Dermis microvascular lymphatic vessel endothelial cell (primary cell): ENCODE results near the gene AQP11. TPM values are rescaled to one million over a fixed set of nuclear protein-coding genes. Genes with fewer than 3 reads are reported as not detected.
A peak's percentile ranks its signal among the peaks of the same experiment; 100 is the strongest.
"Not testable (repeated sequence)": the region's sequence is repeated elsewhere in the genome, so short reads cannot be mapped to it uniquely, and the experiment has no call there.

Source experiments
- DNase-seq, 2 donors: peaks; one replicate each; pipeline versions ENCODE4 v3.0.0 to v3.0.0-alpha.2; 2010; ENCODE audit warnings: low read depth in 2 of 2
- total RNA-seq: library from RNA; depleted of rRNA; stranded (reverse); fragments of >200 nt; gene quantifications from 2 replicates; pipeline ENCODE4 v1.2.1, GENCODE V29; 2014

AQP11 gene, protein sequence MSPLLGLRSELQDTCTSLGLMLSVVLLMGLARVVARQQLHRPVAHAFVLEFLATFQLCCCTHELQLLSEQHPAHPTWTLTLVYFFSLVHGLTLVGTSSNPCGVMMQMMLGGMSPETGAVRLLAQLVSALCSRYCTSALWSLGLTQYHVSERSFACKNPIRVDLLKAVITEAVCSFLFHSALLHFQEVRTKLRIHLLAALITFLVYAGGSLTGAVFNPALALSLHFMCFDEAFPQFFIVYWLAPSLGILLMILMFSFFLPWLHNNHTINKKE
- total RNA-seq: 0.13 and 0.38 TPM in 2 replicates

DNA sequence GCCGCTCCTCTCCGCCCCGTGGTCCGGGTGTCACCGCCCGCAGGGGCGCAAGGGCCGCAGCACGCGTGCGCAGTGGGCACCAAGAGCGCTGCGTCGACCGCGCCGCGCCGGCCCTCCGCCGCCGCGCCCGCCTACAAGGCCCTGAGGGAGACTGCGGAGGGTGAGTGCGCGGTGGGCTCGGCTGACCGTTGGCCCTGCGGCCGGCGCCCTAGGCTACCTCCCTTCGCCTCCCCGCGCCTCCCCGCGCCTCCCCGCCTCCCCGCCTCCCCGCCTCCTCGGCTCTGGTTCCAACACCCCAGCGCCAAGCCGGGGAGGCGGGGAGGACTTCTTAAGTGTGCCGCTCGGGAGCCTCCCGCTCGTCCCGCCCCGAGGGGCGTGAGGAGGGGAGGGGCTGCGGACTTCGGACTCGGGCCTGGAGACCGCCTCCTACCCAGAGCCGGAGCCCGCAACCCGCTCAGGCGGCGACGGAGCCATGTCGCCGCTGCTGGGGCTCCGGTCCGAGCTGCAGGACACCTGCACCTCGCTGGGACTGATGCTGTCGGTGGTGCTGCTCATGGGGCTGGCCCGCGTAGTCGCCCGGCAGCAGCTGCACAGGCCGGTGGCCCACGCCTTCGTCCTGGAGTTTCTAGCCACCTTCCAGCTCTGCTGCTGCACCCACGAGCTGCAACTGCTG is at the start of gene AQP11:
Gene AQP11 (plus strand): TSS at position 433 of the 673 bp plus-strand sequence. CDS start 40 bp downstream, at position 473.
- DNase-seq: peak; percentile 56 to 84

DNA sequence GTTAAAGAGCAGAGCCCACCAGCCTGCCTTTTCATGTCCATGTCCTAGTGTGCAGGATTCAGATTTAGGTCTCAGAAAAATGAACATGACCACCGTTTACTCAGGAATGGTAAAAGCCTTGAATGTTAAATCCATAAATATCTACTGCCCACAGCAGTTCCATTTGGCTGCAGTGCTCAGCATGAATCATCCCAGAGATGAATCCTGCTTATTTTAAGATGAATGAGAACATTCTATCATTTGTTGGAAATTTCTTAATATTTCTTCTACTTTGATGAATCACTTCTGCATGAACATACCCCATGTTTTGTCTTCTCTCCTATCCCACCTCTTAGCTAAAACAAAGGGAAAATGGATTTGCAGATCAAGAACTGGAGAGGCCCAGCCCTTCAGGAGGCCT is 47.5 kb upstream of the AQP11 start:
- no peak for DNase-seq

DNA sequence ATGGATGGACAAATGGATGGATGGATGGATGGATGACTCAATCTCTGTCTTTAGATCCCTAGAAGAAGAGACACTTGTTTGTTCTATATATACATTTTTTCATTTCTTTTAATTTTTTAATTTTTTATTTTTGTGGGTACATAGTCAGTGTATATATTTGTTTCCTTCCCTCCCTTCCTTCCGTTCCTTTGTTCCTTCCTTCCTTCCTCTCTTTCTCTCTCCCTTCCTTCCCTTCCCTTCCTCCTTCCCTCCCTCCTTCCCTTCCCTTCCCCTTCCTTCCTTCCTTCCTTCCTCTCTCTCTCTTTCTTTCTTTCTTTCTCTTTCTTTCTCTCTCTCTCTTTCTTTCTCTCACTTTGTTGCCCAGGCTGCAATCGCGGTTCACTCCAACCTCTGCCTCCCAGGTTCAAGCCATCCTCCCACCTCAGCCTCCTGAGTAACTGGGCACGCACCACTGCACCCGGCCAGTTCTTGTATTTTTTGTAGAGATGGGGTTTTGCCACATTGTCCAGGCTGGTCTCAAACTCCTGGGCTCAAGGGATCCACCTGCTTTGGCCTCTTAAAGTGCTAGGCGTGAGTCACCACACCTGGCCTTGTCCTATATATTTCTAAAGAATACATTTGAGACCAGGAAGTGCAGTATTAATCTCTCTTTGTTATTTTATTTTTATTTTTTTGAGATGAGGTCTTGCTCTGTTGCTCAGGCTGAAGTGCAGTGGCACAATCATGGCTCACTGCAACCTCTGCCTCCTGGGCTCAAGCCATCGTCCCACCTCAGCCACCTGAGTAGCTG is 42.5 kb upstream of the AQP11 start:
- DNase-seq: no peak

DNA sequence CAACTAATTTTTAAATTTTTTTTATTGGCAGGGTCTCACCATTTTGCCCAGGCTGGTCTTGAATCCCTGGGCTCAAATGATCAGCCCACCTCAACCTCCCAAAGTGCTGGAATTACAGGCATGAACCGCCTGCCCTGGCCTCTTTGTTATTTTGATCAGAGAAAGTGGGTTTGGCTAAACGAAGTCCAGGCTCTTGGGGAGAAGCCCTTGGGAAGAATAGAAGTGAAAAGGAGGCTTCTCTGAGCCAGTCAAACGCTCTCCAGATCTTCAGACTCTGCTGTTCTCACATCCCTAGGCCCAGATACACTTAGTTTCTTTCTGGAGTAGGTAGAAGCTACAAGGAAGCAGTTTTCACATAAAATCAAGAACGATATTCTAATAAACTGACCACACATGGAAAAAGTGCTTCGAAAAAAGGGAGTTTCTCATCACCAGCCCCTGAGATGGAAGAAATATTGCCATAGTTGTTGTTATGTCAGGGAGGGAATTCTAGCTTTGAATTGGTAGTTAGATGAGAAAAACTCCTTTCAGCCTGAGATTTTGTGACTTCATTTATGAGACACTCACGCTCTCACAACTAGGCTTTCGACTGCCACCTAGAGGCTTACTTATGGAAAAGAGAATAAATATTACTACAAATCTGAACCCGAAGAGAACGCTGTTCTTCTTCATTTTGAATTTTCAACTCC is 41.7 kb upstream of the AQP11 start:
- DNase-seq: peak; percentile 32 to 70

DNA sequence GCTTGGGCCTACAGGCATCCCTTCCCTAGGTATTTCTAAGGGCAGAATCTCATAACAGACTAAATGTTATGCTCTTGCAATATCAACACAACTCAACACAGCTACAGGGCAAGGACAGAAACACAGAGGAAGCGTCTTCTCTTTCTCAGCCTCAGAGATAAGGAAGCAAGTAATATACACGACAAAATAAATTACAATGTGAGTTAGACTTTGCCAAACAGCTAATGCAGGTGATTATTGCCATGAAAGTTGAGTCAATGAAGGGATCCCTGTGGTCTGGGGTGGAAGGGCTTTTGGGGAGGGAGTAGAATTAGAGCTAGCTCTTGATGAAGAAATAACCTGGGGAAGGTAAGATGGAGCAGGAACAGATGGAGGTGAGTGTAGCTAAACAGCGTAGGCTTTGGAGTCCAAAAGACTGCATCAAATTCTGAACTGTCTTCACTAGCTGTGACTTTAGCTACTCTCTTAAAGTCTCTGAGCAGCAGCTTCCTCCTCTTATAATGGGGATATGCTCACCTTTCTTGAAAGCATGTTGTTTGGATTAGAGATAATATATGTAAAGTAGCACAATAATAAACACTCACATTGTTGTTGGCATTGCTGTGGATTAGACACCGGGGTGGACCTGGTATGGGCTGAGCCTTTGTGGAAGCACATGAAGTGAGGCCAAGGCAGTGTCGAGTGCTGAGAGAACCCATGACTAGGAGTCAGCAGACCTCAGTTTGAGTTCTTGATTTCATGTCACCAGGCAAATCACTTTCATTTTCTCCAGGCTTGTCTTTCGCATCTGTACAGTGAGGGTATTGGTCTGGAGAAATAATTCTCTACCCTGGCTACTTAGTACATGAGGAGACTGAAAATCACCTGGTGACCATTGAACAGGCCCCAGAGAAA is 41.0 kb upstream of the AQP11 start:
- DNase-seq: no peak

DNA sequence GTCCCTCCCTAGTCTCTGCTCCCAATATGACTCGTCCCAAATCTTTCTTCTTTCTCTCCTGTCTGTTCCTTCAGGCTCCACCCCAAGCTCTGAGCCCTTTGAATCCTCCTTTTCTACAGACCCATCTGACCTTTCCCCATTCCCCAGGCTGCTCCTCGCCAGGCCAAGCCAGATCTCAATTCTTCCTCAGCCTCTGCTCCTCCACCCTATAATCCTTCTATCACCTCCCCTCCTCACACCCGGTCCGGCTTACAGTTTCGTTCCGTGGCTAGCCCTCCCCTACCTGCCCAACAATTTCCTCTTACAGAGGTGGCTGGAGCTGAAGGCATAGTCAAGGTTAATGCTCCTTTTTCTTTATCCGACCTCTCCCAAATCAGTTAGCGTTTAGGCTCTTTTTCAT is 38.3 kb upstream of the AQP11 start:
- not testable (repeated sequence) for DNase-seq

DNA sequence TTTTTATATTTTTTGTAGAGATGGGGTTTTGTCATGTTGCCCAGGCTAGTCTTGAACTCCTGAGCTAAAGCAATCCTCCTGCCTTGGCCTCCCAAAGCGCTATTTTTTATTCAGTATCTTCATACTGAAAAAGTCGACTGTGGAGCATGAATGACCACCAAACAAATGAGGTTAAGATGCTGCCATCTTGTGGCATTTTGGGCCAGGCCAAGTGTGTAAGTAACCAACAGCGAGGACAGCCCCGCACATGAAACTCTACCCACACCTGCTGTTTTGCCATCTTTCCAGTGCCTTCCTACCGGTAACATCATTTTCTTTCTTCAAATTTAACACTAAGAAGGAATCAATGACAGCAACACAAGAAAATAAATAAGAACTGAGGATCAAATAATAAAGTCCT is 32.2 kb upstream of the AQP11 start:
- DNase-seq: peak in 1 of 2 donors; percentile 24

DNA sequence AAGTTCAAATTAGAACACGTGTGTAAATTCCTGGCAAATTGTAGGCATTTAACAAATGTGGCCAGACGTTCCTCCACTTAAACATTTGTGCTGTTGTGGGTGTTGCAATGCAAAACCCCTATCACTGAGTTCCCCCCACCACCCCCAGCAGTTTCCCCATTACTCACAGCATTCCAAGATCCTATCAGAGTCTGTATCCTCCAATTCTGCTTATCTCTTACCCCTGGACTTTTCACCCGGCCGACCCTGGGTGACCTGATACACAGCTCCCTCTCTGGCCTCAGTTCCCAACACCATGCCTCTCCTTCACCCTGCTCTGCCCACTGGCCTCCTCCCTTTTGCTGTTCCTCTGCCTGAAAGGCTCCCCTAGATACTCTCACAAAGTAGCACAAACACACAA is 31.4 kb upstream of the AQP11 start:
- DNase-seq: no peak

DNA sequence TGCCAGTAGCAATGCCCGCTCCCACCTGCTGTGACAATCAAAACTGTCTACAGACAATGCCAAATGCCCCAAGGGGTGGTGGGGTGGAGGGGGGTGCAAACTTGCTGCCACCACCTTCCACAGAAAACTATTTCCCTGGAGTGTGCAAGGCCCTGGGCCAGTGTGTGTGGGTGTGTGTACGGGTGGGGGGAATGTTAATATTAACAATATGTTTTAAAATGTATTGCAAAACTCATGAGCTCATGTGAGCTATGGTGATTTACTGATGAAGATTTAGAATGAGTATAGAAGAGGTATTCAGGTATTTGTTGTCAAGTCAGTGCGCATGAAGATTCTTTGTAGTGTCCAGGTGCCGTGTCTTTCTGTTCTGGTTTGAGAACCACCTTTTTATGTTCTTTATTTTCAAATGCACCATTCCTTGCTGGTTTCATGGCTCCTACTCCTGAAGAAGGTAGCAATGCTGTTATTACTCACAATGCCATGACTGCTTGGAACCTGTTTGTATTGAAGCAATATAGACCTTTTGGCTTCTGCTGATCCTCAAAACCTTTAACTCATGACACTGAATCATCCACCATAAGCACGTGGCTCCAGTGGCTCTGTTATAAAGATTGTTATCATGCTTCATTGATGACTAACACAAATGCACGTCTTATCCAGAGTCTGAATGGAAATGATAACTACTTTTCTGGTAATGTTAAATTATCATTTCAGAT is 29.9 kb upstream of the AQP11 start:
- peak in 1 of 2 donors; percentile 42 for DNase-seq

DNA sequence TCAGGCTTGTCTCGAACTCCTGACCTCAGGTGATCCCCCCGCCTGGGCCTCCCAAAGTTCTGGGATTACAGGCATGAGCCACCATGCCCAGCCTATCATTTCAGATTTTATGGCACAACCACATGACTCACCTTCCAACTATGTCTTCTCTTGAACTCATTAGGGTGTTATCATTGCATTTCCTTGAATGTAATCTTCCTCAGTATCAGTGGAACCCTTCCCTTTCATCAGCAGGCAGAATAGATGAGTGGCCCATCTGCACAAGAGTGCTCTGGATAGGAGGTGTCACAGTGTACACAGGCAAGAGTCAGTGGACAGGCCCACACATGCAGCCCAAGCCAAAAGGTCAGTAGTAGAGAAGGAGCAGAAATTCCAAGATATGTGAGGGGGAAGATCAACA is 29.1 kb upstream of the AQP11 start:
- DNase-seq: no peak

DNA sequence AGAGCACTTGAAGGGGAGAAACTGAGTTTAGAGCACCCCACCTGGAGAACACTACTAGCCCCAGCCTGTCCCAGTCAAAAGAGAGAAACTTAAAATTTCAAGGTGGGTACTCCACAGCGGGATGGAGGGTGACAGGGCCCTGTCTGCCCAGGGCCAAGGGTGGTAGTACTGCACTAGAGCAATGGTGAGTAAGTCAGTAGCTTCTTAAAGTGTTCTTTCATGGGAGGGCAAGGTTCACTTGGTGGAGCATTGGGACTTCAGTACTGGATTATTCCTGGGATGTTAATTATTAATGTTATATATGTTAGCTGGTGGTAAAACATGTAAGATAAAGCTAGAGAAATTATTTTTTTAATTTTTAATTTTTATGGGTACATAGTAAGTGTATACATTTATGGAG is 28.5 kb upstream of the AQP11 start:
- DNase-seq: no peak

DNA sequence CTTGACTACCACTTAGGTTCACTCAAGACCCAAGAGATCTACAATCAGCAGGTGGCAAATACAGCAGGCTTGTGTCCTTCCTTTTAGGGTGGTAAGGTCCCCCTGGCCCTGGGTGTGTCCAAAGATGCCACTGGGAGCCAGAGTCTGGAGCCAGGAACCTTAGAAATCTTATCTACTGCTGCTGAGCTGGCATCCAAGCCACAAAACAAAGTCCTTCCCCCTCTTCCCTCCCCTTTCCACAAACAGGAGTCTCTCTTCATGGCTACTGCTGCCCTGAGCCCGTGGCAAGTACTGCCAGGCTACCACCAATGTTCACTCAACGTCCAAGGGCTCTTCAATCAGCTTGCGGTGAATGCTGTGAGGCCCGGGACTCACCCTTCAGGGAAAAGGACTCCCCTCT is 21.4 kb upstream of the AQP11 start:
- DNase-seq: no peak

DNA sequence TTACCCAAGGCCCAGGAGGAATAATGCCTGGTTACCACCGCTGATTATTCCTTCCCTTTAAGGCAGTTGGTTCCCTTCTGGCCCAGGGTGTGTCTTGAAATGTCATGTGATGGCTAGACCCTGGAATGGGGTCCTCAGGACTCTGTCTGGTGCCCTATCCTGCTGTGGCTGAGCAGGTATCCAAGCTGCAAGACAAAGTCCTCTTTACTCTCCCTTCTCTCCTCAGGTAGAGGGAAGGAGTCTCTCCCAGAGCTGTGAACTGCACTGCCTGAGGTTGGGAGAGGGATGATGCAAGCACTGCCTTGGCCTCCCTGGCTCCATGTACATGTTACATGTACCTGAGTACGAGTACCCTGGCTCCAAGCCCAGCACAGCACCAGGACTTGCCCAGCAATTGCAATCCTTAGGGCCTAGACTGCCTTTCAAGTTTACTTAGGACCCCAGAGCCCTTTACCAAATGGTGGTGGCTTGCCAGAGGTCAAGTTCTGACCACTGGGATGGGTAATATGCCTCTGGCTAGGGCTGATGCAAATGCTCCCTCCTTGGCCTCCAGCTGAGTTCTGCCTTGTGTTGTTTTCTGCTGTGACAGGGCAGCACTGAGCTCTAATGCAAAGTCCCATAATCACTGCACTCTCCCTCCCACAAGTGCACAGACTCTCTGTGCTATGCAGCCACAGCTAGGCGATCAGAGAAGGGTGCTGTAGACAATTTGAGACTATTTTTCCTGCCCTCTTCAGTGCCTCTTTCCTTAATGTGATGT is 20.7 kb upstream of the AQP11 start:
- no peak for DNase-seq

DNA sequence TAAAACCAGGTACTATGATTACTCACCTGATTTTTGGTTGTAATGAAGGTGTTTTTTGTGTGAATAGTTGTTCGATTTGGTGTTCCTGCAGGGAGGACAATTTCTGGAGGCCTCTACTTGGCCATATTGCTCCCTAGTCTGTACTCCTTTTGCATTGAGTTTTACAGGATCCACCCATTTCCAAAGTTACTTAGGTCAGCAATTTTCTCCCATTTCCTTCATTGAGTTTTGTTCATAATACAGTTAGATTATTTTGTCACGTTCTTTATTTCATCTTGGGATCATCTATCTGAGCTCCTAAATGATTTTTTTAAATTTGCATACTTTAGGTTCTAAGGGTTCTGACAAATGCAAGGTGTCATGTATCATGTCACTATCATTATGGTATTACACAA is 20.1 kb upstream of the AQP11 start:
- DNase-seq: no peak

DNA sequence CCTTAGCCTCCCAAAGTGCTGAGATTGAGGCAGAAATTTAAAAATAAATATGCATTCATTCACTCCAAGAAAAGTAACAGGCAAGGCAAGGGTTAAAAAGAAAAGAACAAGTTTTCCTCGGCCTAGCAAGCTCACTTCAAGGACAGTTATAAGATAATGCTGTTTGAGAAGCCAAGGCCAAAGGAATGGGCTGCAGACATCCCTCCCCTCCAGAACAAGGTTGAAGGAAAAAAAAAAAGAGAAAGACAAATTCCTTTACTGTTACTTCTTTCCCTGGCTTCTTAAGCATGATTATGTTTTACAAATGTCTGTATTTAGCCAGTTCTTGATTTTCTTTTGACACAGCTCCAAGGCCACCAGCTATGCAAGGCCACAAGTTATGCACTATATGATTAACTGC is 18.9 kb upstream of the AQP11 start:
- not testable (repeated sequence) for DNase-seq

DNA sequence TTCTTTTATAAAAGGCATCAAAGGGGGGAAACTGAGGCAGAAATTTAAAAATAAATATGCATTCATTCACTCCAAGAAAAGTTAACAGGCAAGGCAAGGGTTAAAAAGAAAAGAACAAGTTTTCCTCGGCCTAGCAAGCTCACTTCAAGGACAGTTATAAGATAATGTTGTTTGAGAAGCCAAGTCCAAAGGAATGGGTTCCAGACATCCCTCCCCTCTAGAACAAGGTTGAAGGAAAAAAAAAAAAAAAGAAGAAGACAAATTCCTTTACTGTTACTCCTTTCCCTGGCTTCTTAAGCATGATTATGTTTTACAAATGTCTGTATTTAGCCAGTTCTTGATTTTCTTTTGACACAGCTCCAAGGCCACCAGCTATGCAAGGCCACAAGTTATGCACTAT is 14.3 kb upstream of the AQP11 start:
- DNase-seq: not testable (repeated sequence)

DNA sequence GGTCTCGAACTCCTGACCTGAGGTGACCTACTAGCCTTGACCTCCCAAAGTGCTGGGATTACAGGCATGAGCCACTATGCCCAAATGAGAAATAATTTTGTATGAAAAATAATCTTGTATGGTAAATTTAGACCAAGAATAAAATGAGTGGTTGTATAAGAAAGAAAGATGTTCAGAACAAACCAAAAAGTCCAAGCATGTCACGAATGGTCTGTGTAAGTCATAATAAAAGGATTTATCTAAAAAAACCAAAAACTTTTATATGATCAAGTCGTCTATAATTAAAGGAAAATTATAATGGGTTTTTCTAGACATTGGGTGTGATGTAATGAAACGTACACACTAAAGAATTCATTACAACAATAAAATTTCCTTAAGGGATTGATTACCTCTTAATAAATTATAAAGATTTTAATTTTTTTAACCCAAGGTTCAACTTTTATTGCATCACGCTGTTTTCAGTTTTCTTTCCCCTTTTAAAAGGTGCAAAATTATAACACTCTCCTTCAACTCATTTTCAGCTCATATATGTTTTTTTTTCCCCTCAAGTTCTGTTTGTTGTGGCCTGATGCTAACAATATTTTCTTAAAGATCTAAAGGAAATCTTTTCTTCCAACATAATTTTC is 8.9 kb upstream of the AQP11 start:
- DNase-seq: peak in 1 of 2 donors; percentile 19

DNA sequence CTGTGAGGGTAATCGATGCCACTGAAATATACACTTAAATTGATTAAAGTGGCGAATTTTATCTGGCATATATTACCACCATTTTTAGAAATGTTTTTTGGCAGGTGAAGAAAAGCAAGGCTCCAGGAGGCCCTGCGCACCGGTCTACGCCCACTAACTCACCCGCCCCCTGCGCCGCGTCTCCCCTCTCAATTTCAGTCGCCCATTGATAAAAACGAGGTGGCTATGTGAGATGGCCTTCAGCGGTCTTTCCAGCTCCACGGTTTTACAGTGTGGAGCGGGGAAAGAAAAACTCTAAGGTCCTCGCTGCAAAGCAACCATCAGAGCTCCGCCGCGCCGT is 602 bp upstream of the AQP11 start:
- no peak for DNase-seq

DNA sequence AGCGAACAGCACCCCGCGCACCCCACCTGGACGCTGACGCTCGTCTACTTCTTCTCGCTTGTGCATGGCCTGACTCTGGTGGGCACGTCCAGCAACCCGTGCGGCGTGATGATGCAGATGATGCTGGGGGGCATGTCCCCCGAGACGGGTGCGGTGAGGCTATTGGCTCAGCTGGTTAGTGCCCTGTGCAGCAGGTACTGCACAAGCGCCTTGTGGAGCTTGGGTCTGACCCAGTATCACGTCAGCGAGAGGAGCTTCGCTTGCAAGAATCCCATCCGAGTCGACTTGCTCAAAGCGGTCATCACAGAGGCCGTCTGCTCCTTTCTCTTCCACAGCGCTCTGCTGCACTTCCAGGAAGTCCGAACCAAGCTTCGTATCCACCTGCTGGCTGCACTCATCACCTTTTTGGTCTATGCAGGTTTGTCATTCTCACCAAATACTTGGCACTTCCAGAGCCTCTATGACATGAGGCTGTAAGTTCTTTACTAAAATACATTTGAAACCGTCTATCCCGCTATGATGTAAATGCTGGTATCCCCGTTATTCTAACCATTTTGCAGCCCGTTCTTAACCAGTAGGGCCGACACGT is 535 bp downstream of the AQP11 start:
- DNase-seq: peak in 1 of 2 donors; percentile 13
